GM12892 (cell line): ENCODE data around the gene WDR31.

Source experiments
- POLR2A ChIP-seq: IDR thresholded peaks from 2 replicates; pipeline ENCODE4 v1.6.1; 2011; ENCODE audit warnings: low read depth, low read length, control low read depth
- POLR2AphosphoS5 ChIP-seq: IDR thresholded peaks from 2 replicates; pipeline ENCODE4 v1.6.1; 2011; ENCODE audit warnings: low read depth, low read length, control low read depth
- TAF1 ChIP-seq: IDR thresholded peaks from 2 replicates; pipeline ENCODE4 v1.6.1; 2011; ENCODE audit warnings: low read depth, mild to moderate bottlenecking, control low read depth, low read length, borderline replicate concordance

DNA sequence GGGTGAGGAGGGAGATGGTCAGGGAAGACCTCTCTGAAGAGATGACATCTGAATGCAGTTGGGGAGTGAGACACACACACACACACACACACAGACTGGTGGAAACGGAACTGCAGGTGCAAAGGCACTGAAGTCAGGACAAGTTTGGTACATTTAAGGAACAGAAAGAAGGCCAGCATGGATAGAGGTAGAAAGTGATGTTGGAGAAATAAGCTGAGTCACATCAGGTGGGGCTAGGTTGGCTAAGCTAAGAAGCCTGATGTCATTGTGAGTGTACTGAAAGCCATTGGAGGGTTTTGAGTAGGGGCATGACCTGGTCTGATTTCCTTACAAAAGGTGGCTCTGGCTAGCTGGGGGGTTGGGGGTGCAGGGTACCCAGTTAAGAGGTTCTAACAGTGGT is 12.3 kb upstream of the WDR31 start:
- TF ChIP-seq POLR2A (no peak), TAF1 (no peak), POLR2AphosphoS5 (no peak)
